H7 (cell line): ENCODE measurements around the gene RNPEPL1. TPM values are rescaled to one million over a fixed set of nuclear protein-coding genes. Genes with fewer than 3 reads are reported as not detected.

Source experiments
- DNase-seq: peaks from one replicate; pipeline ENCODE4 v3.0.0; 2012
- H3K27me3 ChIP-seq: 2 replicates; pipeline ENCODE4 v1.6.0; 2011; ENCODE audit warnings: mild to moderate bottlenecking, low read length; ENCODE audit not compliant: control insufficient read depth, insufficient read depth
- H3K36me3 ChIP-seq: replicated peaks from 2 replicates; pipeline ENCODE4 v1.5.1; 2011; ENCODE audit warnings: low read length; ENCODE audit not compliant: control insufficient read depth, insufficient read depth
- H3K4me3 ChIP-seq: 2 replicates; pipeline ENCODE4 v1.5.1; 2011; ENCODE audit warnings: low read depth, mild to moderate bottlenecking, control low read depth, low read length, moderate library complexity; ENCODE audit not compliant: insufficient read depth
- total RNA-seq: library from RNA; depleted of rRNA; stranded (reverse); fragments of >200 nt; shearing (Covaris generic); gene quantifications from 2 replicates; pipeline ENCODE4 v1.2.3, GENCODE V29; 2014

Gene RNPEPL1
- total RNA-seq, 1 experiment from 2014 or later, result 10.3 TPM

DNA sequence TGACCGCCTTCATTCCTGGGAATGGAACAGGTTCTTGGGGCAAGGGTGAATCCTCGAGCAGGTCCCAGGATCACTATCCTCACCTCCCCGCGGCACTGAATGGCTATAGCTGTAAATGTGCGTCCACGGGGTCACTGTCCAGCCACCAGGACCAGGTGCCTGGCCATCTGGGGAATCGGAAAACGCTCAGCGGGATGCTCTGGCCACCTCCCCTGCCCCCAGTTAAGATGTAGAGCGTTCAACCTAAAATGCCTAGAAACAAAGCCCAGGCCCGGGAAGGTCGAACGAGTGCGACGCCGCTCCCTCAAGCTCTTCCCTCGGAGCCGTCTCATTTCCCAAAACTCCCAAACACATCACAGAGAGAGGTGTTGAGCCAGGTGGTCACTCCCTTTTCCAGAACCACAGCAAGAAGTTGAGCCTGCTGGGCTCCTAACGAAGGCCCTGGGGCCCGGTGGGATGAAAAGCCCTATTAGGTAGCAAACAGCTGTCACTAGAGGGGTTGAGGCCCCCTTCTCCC lies 17.5 kb downstream of the RNPEPL1 start:
- H3K4me3 ChIP-seq, result peak overlapping the region; percentile 92
- 0 out of 2 replicates have a peak, but pooled peaks cover 2% of the 10 kb centered on the region for H3K36me3 ChIP-seq
- H3K27me3 ChIP-seq, result no peaks in the 10 kb centered on the region
- DNase-seq, result no peak

DNA sequence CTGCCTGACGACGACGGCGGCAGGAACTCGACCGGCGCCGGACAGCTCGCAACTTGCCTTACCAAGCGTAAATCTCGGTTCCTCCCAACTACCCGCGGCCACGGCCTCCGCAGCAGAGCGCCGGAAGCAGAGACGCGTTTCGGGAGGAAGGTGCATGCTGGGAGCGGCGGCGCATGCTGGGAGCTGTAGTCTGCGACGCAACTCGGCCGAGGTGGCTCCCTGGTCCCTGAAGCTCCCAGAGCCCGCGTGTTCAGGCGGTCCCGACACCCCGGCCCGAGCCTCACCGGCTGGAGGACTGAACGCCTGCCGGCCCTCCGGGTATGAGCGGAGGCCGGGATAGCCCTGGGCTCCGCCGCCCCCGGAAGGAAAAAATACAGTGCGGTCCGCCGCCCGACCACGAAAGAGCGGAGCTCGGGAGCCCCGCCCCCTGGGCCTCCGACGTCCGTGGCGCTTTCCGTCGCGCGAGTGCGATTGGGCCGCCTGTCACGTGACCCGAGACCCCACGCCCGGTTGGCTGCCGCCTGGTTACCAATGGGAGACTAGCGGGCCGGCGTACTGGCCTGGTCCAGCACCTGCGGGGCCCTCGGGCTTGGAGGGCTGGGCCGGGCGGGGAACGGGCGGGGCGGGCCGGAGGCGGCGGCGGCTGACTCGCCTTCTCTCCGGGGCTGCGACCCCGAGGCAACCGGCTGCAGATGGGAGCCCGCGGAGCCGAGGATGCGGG lies 18.1 kb downstream of the RNPEPL1 start, which contains the start of gene CAPN10:
Gene CAPN10 (plus strand): TSS at position 537 of the 721 bp plus-strand sequence. CDS start 178 bp downstream, at position 715.
- Histone ChIP-seq H3K4me3 (peak within 1 kb of the TSS; percentile 92), H3K27me3 (no peaks in the 10 kb centered on the region), H3K36me3 (peaks cover 5% of the 10 kb centered on the region)
- peak; percentile 99 for DNase-seq

DNA sequence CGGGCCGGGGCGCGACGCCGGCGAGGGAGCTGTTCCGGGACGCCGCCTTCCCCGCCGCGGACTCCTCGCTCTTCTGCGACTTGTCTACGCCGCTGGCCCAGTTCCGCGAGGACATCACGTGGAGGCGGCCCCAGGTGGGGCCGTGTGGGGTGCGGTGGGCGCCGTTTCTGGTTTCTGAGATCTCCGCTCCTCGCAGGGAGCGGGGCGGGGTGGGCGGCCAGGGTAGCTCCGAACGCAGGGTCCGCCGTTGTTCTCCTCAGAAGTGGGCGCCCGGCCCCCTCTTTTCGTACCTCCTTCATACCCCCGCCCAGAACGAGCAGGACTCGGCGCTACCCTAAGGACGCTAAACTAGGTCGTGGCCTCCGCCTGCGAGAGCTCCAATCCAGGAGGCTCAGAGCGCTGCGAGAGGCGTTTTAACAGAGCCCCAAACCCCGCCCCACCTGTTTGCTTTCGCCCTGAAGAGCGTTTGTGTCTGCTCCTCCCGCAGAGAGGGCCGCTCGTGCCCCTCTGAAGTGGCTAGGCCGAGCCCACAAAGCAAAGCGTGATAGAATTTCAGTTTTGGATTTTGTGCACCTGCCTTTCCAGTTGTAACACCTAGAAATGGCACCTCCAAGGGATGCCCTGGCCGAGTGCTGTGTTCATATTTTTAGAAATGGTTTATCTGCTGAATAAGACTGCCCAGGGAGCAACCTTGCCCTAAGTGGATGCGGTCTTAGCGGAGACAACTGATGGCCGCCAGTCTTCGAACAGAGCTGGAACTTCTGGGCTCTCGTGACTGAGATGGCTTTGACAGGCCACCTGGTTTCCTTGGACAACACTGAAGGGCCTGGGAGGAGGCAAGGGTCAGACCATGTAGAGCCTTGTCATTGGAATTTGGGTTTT lies 18.9 kb downstream of the RNPEPL1 start:
- no peaks in the 10 kb centered on the region for H3K27me3 ChIP-seq
- H3K4me3 ChIP-seq, result peak overlapping the region; percentile 92
- DNase-seq, result peak; percentile 86
- H3K36me3 ChIP-seq, result peaks cover 5% of the 10 kb centered on the region

DNA sequence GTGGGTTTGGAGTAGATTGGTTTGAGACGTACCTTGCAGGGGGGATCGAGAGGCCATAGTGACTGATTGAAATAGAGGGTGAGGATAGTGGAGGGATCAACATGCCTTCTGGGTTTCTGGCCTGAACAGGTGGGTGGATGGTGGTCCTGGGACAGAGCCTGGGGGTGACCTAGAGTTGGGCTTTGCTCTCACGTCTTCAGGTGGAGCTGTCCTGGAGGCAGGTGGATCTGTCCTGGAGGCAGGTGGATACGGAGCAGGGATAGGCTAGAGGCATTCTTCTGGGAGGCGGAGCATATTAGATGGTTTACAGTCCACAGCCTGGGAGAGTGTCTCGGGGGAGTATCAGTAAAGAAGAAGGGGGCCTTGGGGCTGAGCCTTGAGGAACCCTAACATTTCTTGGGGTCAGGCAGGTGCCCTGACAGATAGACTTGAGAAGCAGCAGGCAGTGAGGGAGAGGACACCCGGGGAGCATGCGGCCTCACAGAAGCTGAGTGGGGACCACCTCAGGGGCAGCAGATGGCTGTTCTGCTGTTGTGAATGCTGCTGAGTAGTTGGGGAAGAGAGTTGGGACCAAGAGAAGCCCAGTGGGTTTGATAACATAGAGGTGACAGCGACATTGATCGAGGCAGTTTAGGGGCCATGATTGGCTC lies 19.8 kb downstream of the RNPEPL1 start:
- H3K4me3 ChIP-seq, result no peak overlapping the region

DNA sequence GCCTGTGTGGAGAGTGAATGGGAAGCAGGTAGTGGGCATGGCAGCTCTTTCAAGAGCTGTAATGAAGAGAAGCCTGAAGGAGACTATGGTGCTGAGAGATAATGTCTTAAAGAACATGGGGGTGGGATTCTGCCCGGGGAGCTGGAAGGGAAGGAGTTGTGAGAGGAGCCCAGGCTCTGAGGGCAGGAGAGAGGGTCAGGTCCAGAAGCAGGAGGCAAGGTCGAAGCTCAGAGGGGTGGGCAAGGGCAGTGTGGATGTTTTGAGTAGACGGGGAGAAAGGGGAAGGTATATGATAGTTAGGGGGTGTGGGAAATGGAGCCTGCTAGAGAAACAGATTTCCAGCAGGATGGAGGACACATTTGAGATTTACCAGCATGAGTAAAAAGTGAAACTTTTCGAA lies 20.4 kb downstream of the RNPEPL1 start:
- Histone ChIP-seq H3K36me3 (peaks cover 5% of the 10 kb centered on the region), H3K4me3 (no peak overlapping the region), H3K27me3 (no peaks in the 10 kb centered on the region)
- no peak for DNase-seq

More for the DNA sequence above, 19.8 kb downstream of the RNPEPL1 start:
- Histone ChIP-seq H3K36me3 (peaks cover 5% of the 10 kb centered on the region), H3K27me3 (no peaks in the 10 kb centered on the region)
- no peak for DNase-seq

DNA sequence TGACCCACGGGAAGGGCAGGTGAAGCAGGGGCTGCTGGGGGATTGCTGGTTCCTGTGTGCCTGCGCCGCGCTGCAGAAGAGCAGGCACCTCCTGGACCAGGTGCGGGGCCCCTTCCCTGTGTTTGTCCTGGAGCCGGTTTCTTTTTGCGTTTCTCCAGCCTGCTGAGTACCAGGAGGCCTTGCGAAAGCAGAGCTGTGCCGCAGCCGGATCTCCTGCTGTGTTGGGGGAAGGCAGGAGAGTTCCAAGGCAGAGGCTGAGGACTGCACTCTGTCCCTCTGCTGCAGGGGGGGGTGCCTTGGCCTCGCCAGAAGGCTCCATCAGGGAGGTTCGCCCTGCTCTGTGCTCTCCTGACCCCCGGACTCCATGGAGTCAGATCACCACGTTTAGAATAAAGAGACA lies 21.1 kb downstream of the RNPEPL1 start:
- Histone ChIP-seq H3K36me3 (peaks cover 5% of the 10 kb centered on the region), H3K4me3 (no peak overlapping the region), H3K27me3 (no peaks in the 10 kb centered on the region)
- DNase-seq, result no peak

DNA sequence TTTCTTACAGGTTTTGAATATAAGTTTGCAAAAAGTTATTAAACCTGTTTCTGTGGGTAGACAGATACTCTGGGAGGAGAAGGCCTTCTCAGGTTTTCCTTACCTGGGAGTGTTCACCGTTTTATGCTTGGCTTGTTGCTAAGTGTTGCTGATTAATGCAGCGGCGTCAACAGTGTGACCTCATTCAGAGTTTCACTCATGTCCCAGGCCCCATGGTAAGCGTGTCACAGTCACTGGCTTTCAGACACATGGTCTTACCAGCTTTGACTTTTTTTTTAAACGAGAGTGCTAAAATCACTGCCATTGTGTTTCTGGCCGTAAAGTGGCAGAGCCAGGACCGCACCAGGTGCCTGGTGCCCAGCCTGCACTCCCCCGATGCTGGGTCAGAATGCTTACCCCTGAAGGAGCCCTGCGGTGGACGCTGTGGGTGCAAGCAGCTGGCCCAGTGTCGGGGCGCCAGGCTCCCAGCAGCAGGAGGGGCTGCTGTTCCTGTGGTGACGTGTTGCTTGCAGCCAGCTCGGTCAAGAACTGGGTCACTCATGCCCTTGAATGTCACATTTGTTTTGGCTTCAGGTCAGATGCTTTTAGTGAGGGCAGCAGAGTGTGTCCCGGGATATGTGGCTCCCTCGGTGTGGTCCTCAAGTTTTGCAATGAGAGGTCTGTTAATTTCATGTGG lies 21.7 kb downstream of the RNPEPL1 start:
- Histone ChIP-seq H3K36me3 (peaks cover 4% of the 10 kb centered on the region), H3K4me3 (no peak overlapping the region), H3K27me3 (no peaks in the 10 kb centered on the region)
- no peak for DNase-seq

DNA sequence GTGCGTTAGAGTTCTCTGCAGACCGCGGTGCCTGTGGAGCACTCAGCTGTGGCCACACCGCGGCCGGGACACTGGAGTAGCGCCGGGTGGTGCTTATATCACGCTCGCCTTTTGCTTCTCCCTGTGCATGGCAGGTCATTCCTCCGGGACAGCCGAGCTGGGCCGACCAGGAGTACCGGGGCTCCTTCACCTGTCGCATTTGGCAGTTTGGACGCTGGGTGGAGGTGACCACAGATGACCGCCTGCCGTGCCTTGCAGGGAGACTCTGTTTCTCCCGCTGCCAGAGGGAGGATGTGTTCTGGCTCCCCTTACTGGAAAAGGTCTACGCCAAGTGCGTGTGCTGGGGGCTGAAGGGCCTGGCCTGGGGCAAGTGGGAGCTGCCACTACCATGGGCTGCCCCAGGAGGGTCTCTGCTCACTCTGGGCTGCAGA lies 22.4 kb downstream of the RNPEPL1 start:
- Histone ChIP-seq H3K4me3 (no peak overlapping the region), H3K36me3 (peaks cover 3% of the 10 kb centered on the region), H3K27me3 (no peaks in the 10 kb centered on the region)
- no peak for DNase-seq

DNA sequence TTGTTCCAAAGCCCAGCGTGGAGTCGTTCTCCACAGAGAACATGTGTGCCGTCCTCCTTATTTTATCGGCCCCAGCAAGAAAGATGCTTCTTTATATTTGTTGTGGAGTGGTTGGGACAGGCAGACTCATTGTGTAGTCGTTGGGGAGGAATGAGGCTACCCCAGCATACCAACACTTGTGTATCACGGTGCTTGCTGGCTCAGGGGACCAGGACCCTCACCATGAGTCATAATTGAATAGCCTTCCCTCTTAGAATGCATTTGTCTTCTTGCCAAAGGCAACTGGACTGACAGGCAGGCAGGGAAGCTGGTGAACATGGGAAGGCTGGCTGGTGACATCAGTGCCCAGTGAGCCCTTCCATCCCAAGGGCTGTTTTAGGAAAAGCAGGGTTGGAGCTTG lies 22.9 kb downstream of the RNPEPL1 start:
- no peak for DNase-seq
- no peaks in the 10 kb centered on the region for H3K27me3 ChIP-seq
- H3K4me3 ChIP-seq, result no peak overlapping the region
- H3K36me3 ChIP-seq, result peaks cover 3% of the 10 kb centered on the region

DNA sequence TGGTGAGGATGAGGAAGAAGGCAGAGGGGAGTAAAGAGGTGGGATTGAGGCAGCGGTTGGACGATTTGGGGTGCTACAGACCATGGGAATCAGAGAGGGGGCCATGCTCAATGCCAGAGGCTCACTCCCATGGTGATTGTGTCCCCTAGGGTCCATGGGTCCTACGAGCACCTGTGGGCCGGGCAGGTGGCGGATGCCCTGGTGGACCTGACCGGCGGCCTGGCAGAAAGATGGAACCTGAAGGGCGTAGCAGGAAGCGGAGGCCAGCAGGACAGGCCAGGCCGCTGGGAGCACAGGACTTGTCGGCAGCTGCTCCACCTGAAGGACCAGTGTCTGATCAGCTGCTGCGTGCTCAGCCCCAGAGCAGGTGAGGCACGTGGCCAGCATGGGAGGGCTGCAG lies 23.5 kb downstream of the RNPEPL1 start:
- peaks cover 3% of the 10 kb centered on the region for H3K36me3 ChIP-seq
- H3K27me3 ChIP-seq, result no peaks in the 10 kb centered on the region
- no peak overlapping the region for H3K4me3 ChIP-seq
- DNase-seq, result no peak

DNA sequence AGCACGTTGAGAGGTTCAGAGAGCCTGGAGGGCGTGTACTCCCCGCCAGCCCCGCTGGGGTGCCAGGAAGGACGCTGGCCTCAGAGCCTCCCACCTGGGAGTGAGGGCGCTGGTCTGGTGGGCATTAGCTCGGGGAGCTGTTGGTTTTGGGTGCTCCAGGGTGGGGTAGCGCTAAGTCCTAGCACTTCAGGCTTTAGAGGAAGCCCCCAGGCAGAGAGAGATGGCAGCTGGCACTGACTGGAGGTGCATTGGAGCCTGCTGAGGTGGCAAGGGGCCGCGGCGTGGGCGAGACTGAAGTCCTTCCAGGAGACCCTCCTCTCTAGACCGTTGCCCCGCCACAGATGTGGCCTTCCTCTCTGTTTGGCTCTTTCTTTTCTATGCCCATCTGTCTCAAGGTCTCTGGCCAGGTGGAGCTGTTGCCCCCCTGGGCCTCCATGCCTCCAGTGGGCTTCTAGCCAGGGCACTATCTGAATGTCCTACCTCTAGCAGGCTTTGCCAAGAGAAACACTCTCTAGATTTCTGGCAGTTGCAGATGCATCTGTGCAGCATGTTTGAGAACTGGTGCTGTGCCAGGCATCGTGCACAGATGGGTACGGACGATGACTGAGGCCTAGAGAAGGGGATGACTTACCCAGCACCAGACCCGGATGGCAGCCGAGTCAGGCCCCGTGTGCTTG lies 24.9 kb downstream of the RNPEPL1 start:
- H3K4me3 ChIP-seq, result no peak overlapping the region
- H3K36me3 ChIP-seq, result peaks cover 3% of the 10 kb centered on the region
- no peaks in the 10 kb centered on the region for H3K27me3 ChIP-seq
- DNase-seq, result peak; percentile 45

DNA sequence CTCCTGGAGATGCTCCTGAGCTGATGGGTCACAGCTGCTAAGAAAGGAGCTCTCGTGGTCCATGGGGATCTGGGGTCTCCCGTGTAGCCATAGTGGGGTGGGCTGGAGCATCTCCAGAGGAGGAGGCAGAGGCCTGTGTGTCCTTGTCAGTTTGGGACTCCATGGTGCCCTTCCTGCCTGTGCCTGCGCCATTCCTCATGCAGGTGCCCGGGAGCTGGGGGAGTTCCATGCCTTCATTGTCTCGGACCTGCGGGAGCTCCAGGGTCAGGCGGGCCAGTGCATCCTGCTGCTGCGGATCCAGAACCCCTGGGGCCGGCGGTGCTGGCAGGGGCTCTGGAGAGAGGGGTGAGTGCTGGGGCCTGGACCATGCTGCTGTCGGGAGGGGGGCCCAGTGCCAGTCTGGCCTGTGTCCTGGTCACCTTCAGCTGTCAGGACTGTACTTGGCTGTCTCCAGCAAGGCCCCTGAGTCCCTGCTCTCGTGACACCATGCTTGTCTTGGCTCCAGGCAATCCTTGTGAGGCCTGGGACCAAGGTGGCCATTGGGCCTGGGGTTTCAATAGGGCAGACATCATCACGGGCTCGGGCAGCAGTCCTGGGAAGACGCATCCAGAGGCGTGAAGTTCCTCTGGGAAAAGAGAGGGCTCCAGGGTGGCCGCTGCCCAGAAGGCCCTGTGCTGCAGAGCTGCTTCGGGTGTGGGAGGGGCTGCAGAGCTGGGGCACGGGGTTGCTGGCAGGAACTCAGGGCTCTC lies 25.6 kb downstream of the RNPEPL1 start:
- DNase-seq, result peak; percentile 56
- Histone ChIP-seq H3K36me3 (peaks cover 3% of the 10 kb centered on the region), H3K4me3 (no peak overlapping the region), H3K27me3 (no peaks in the 10 kb centered on the region)
